Measurements from ENCODE around the gene CRYZL1.
A peak's percentile ranks its signal among the peaks of the same experiment; 100 is the strongest.

DNA sequence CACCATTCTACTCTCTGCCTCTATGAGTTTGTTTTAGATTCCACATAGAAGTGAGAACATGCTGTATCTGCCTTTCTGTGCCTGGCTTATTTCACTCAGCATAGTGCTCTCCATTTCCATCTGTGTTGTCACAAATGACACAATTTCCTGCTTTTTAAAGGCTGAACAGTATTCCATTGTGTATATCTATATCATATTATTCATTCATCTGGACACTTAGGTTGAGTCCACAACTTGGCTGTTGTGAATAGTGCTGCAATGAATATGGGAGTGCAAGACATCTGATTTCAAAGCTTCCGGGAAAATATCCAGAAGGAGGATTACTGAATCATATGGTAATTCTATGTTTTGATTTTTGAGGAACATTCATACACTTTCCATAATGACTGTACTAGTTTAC lies 33.0 kb downstream of the CRYZL1 start:
- TF ChIP-seq, protein P1, sequence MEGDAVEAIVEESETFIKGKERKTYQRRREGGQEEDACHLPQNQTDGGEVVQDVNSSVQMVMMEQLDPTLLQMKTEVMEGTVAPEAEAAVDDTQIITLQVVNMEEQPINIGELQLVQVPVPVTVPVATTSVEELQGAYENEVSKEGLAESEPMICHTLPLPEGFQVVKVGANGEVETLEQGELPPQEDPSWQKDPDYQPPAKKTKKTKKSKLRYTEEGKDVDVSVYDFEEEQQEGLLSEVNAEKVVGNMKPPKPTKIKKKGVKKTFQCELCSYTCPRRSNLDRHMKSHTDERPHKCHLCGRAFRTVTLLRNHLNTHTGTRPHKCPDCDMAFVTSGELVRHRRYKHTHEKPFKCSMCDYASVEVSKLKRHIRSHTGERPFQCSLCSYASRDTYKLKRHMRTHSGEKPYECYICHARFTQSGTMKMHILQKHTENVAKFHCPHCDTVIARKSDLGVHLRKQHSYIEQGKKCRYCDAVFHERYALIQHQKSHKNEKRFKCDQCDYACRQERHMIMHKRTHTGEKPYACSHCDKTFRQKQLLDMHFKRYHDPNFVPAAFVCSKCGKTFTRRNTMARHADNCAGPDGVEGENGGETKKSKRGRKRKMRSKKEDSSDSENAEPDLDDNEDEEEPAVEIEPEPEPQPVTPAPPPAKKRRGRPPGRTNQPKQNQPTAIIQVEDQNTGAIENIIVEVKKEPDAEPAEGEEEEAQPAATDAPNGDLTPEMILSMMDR (IDR thresholded peaks at IDR 0.05) = no peak
- TF ChIP-seq EP300 (IDR thresholded peaks at IDR 0.05) = no peak
- TF ChIP-seq POLR2AphosphoS5 (IDR thresholded peaks at IDR 0.05) = peak; percentile 62

Data from gastroesophageal sphincter (tissue), 3 donors.